Limb (tissue), 2 donors: ENCODE measurements around the gene LUZP1.

Experiments used
- DNase-seq, 2 donors: peaks; one replicate each; pipeline ENCODE4 v3.0.0-alpha.2; 2016; ENCODE audit errors: extremely low spot score in 2 of 2

Gene LUZP1

DNA sequence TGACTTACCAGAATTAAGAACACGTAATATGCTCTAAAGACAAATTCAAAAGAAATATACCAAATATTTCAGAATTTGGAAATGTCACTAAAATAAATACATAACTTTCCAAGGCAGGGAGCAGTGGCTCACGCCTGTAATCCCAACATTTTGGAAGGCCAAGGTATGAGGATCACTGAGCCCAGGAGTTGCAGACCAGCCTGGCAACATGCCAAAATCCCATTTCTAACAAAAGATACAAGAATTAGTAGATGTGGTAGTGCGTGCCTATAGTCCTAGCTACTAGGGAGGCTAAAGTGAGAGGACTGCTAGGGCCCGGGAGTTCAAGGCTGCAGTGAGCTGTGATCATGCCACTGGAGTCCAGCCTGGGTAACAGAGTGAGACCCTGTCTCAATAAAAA is 11.7 kb downstream of the LUZP1 start:
- DNase-seq, result no peak

DNA sequence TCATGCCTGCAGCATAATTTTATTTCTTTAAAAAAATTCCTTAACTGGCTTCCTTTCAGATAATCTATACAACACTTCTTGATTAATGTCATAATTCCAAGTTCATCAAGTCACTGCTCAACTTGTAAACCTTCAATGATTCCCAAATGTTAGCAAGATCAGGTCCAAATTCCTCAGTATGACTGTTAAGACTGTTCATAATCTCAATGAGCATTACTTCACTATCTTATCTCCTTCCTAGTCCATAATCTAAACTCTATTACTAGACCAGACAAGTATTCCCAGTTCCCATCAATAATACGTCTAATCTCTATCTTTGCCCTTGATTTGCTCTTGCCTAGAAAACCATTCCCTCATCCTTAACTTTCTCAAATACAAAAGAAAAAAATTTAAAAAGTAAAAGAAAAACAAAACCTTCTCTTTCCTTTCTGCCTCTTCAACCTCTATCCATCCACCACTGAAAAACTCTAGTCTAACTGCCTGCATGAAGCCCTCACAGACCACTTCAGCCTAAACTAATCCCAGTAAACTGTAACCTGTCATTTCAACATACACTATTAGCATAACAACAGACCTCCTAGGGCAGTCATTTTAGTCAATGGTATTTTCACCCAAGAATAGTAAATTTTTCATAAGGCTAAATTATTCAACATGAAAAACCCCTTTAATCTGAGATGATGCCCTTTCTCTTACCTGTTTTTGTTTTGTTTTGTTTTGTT is 15.5 kb downstream of the LUZP1 start:
- no peak for DNase-seq

DNA sequence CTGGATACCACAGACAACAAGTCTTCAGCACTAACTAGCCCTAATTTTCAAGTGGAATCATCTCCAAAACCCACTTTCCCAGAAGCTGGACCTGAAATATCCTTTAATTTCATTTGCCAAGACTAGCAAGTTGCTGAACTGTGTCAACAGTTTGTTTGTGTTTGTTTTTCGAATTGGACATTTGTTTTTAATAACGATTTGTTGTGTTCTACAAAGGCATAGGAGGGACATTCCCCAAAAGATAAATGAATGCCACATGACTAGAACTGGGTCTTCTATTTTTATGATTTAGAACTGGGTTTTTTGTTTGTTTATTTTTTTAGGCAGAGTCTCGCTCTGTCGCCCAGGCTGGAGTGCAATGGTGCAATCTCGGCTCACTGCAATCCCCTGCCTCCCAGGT is 17.9 kb downstream of the LUZP1 start:
- no peak for DNase-seq

DNA sequence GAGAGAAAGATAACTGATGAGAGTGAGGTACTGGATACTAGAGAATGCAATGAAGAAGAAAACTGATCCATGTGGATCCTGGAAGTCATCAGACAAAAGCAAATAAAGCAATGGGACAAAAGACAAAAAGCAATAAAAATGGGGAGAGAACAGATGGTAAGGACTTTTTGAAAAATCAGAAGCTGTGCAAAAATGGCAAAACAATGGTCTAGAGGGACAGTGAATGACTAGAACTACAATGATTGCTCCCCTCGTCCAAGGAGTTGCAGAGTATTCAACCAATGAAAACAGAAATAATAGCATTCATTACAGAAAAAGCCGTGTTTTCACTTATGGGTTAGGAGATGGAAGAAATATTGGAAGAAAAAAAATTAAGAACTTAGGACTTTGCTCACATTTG is 18.5 kb downstream of the LUZP1 start:
- no peak for DNase-seq

DNA sequence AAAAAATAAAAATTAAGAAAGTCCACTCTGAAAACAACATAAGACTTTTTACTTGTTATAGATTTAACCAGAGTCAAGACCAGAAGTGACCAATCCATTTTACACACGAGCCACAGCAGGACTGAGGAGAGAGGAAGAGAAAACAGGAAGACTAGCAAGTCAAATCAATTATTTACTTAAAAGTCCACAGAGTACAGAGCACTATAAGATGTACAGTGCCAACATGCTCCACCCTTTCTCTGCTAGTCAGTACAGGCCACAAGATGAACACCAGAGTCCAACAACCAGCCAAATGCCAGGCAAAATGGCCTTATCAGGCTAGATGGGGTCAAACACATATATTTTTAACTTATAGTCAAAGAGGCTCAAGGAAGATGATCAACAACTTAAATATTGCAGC is 19.5 kb downstream of the LUZP1 start:
- DNase-seq, result no peak

DNA sequence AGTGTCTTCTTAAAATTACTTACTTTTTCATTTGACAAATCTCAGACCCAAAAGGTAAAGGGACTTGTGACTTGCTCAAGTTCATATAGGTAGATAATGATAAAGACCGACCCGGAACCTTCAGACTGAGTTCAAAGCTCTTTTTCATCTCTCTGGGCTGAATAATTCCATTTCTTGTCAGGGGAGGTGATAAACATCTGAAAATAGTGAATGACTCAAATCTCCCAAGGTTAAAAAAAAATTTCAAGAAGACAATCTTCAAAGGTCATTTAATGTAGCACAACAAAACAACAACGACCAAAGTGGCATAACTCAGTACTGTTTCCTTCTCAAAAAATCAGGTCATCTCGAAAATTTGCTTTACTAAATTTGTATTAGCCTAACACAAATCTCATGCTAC is 20.6 kb downstream of the LUZP1 start:
- no peak for DNase-seq

DNA sequence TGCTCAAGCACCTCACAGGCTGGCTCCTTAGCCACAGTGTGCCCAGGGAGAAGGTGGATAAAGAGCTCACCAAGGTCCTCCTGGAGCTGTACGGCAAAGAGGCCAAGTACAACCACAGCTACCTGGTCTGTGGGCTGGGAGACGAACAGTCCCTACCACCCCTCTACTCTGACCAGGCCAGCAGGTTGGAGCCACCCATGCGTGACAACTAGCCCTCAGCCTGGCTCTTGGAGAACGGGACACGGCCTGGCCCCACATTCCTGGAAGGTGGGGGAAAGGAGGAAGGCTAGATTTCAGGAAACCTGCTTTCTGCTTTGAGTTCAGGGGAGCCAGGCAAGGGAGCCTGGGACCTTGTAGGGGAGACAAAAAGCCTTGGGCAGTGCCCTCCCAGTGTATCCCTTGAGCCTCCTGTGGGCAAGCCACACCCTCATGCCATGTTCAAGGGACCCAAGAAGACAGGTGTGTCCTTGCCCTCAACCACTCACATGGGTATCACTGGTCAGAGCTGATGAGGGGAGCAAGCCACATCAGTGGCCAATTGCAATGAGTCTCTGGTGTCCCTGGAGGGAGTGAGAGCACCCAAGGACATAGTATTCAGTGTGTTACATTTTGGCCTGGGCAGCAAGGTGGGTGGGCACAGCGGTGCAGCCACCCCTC is 27.6 kb downstream of the LUZP1 start:
- DNase-seq, result no peak

DNA sequence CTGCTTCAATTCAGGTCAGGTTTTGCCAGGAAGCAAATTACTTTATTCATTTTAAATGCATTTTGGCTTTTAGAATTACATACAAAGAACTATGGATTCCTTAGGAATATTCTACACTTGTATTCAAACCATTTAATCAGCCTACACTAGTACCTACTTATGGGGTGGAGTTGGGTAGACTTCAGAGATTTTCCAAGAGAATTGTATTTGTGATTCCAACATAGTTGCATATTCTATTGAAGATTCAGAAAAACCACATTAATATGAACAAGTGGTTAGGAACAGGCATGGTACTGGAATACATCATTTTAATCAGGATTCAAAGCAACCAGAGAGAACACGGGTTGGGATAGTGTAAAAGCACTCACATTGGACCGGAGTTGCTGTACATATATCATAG is 33.4 kb downstream of the LUZP1 start:
- DNase-seq, result no peak

DNA sequence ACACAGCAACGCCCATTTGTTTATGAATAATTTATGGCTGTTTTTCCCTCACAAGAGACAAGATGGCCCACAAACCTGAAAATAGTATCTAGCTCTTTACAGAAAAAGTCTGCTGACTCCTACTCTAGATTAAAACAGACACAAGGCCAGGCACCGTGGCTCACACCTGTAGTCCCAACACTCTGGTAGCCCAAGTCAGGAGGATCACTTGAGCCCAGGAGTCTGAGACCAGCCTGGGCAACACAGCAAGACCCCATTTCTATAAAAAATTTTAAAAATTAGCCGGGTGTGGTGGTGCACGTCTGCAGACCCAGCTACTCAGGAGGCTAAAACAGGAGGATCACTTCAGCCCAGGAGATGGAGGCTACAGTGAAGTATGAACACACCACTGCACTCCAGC is 34.6 kb downstream of the LUZP1 start:
- DNase-seq, result no peak

DNA sequence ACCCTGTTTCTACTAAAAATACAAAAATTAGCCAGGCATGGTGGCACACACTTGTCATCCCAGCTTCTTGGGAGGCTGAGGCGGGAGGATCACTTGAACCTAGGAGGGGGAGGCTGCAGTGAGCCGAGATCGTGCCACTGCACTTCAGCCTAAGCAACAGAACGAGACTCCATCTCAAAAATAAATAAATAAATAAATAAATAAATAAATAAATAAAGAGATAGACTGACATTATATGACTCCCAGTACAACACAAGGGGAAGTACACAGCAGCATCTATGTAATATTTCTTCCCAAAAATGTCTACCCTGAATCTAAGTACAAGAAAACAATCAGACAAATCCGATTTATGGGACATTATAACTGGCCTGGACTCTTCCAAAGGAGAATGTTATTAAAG is 35.1 kb downstream of the LUZP1 start:
- no peak for DNase-seq

DNA sequence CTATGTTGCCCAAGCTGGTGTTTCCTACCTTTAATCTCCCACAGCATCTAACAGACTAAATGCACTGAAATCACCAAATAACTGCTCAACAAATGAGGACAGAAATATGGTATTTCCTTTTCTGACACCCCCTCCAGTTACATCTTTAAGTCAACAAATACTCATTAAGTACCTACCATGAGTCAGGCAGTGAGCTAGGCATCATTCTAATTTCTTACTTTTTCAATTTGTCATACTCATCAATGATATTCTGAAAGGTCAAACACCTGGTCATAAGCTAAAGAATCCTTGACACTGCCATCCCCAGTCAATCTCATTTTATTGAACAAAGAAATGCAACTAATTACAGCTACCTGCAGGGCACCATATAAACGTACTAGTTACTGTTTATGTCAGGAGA is 36.6 kb downstream of the LUZP1 start:
- DNase-seq, result no peak

DNA sequence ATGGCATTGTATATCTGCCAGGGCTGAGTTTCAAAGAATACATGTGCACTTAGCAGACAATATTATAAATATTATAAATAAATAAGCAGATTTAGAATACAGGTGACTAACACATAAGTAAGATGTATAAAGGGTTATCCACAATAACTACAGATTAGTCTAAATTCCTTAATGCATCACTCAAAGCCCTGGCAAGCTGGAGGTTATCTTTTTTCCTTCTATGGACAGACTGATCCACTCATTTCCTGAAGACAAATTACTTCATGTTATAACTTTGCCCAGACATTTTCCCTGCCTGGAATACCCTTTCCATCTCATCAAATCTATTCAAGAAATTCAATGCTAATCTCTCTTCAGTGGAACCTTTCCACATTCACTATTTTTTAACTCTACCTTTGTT is 38.8 kb downstream of the LUZP1 start:
- DNase-seq, result no peak

DNA sequence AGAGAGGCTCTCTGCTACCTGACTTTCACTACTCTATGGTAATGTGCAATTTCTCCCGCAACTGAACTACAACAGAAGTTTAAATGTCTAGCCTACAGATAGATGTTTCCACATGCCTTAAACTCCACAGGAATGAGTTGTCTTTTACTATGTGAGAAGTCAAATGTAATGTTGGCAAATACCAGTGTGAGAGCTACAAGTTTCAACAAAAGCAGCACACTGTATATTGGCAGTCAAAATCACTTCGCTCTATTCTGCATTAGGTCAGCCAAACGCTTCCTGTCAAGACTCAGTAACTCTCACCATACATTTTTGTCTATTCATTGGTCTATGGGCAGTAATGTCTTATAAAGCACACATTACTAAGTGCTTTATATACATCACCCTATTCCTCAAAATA is 41.9 kb downstream of the LUZP1 start:
- no peak for DNase-seq

DNA sequence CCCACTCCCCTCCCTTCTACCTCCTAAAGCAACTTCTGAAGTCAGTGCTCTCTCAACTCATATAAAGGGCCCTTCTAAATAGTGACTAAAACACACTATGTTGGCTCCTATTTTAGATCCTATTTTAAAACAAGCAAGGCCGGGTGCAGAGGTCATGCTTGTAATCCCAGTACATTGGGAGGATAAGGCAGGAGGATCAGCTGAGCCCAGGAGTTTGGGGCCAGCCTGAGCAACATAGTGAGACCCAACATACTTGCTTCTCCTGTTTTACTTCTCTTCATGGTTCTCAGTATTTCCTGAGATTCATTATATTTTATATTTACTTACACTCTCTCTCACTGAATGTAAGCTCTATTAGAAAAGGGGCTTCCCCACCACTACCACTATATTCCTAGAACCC is 42.5 kb downstream of the LUZP1 start:
- DNase-seq, result no peak

DNA sequence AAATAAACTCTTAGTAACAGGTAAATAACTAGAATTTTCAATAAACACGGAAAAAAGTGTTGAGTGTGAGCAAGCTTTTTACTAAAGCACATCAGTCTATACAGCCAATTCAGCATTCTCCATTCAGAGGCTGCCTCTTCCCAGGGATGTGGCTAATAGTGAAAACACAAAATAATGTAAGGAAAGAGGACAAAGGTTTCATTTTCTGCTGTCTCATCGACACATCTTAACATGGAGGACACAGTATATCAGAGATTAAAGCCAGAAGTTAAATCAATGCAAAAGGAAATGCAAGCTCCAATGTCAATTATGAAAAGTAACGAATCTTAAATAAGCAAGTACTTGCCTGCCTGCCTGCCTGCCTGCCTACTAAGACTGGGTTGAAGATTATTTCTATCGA is 43.2 kb downstream of the LUZP1 start:
- no peak for DNase-seq

DNA sequence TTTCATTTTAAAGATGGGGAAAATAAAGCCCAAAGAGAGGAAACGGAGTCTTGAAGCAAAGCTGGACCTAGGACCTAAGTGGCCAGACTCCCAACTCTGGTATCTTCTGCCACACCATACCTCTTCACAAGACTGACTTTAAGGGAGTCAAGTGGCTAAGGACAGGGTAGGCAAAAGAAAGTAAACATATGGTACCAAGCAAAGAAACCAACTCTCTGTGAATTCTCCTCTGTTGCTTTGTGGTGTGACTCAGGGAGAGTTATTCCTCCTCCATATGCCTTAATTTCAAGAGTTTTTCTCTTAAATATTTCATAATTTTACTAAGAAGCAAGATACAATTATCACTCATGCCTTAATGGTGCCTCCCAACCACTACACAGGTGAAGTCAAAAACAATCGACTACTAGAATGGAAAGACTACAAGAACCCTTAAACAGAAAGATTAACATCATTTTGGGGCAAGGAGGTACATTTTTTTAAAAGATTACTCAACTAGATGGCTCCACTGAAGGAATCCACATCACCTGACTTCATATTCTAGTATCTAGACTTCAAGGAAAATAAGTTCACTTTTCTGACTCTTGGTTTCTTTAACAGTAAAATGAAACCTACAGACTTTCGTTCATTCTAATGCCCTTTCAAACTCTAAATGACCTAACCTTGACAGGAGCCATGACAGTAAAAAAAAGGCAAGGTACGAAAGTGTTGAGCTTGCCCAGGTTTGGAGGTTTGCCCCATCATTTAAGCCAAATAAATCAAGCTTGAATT is 44.2 kb downstream of the LUZP1 start:
- no peak for DNase-seq

DNA sequence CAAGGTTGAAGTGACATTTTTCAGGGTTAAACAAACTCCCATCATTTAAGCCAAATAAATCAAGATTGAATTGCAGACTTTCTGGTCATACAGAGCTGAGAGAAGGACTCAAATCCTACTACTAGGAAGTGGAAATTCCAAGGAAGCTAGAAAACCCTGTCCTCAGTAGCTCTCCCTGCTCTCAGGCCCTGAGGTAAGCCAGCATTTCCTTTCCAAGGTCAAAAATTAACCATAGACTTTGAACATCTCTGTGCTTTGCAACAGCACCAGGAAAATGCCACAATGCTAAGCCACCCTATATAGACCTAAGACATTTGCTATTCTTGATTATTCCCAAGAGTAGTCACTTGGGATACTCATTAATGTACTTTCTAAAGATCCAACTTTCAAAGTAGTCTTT is 45.1 kb downstream of the LUZP1 start:
- DNase-seq, result no peak

DNA sequence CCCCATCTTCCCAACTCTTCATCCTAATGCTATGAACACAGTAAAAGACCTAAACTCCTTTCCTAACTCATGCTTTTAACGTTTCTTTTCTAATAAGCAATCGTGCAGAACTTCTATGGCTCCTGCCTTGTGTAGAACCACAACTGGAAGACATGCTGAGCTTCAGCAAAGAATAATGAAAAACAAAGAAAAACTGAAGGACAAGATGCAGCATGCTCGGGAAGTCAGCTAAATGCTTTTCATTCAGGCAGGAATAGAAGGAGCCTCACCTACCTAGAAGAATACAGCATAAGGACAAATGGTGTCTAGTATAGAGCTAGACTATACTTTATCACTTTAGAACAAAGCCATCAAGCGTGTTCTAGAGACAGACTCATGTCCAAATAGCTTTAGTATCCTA is 45.9 kb downstream of the LUZP1 start:
- no peak for DNase-seq

DNA sequence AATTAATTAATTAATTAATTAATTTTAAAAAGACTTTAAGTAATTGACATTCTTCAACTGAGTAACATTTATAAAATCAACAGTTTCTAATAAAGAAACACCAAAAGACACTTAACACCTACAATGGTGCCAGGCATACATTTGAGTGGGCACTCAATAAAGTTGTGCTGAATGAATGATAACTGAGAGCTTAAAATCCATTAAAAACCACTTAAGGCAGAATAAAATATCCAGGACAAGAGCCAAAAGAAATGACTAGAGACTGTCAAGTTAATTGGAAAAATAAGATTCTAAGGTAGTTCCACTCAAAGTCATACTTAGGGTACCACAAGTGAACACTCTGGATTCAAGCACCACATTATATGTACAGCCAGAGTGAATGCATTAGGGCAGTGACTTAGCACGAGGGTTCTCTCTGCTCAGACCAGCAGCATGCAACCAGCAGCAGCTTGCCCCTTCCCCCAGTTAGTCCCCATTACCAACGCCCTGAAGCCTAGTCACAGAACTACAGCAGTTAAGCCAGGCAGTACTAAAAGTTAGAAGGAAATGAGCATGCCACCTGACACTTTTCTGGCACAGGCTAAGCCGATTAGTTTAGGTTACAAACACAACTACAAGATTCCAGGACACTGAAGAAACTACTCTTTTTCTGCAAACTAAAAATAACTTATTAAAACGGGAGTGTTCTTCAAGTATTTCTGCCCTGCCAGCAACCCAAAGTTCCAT is 46.5 kb downstream of the LUZP1 start:
- peak; percentile 47 to 62 for DNase-seq

DNA sequence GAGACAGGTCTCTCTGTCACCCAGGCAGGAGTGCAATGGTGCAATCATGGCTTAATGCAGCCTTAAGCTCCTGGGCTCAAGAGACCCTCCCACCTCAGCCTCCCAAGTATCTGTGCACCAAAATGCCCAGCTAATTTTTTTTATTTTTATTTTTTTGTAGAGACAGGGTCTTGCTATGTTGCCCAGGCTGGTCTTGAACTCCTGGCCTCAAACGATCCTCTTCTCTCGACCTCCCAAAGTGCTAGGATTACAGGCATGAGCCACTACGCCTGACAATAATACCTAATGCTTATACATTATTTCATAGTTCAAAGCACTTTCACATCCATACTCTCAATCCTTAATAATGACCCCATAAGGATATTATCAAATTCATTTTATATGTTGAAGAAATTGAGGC is 48.3 kb downstream of the LUZP1 start:
- no peak for DNase-seq

DNA sequence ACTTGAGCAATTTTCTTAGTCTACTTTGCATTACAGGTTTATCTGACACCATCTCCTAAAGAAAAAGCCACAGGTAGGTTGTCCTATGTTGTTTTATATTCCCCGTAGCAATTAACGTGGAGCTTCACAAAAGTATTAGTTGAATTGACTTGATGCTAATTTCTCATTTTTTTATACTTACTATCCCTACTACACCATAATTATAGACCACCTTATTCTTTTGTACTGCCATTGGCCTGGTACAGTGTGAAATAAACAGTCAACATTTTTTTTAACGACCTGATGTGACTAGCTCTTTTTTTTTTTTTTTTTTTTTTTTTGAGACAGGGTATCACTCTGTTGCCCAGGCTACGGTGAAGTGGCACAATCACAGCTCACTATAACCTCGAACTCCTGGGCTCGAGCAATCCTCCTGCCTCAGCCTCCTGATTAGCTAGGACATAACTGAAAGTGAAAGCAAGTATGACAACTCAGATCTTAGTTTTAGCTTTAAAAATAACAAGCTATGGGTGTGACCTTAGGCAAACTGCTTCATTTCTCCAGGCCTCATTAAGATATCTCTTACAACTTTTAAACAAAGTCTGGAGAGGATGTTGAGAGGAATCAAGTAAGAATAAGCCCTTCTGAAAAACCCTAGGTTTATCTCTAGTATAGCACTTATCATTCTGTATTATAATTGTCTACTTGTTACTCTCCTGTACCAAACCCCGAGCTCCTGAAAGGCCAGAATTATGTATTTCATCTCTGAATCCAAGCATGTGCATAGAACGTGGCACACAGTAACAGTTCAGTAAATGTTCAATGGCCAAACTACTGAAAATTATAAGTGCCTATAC is 49.5 kb downstream of the LUZP1 start:
- no peak for DNase-seq
